ENCODE results near the gene ENTPD6. TPM values are rescaled to one million over a fixed set of nuclear protein-coding genes. Genes with fewer than 3 reads are reported as not detected.
"Not testable (repeated sequence)": the region's sequence is repeated elsewhere in the genome, so short reads cannot be mapped to it uniquely, and the experiment has no call there.

ENTPD6 gene
- polyA plus RNA-seq, 3 donors from 2014 or later: 22.6 to 36.9 (median 30.0) TPM

DNA sequence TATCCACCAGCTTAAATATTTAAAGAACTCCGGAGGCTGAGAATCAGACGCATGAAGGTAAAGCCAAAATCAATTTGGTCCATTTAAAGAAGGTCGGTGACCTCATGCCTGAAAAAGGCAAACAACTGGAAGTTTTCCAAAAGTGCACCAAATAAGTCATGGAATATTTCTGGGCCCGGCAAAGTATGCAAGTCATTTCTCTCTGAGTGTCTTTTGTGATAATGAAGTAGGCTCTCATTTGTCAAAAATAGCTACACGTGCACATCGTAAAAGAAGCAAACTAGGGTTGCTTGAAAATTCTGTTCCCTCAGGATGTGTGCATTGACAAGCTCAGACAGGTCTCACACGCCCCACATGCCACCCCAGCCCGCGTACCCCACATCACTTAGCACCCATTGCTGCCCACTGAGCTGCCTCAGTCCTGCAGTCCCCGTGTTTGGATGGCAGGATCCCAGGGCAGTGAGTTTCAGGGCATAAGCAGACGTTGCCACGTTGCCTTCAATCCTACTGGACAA lies 31.9 kb downstream of the ENTPD6 start:
- no peaks in the 10 kb centered on the region for H3K4me1 Mint-ChIP-seq
- no peak overlapping the region for H3K27ac Mint-ChIP-seq
- peaks cover 0 to 6% (median 0%) of the 10 kb centered on the region in 3 donors for H3K36me3 Mint-ChIP-seq
- no peaks in the 10 kb centered on the region for H3K9me3 Mint-ChIP-seq
- peaks cover 0 to 4% (median 0%) of the 10 kb centered on the region in 3 donors for H3K27me3 Mint-ChIP-seq (ENCODE audit: low read depth in 3 of 3)
- DNase-seq: no peak
- no peak overlapping the region for H3K4me3 Mint-ChIP-seq

DNA sequence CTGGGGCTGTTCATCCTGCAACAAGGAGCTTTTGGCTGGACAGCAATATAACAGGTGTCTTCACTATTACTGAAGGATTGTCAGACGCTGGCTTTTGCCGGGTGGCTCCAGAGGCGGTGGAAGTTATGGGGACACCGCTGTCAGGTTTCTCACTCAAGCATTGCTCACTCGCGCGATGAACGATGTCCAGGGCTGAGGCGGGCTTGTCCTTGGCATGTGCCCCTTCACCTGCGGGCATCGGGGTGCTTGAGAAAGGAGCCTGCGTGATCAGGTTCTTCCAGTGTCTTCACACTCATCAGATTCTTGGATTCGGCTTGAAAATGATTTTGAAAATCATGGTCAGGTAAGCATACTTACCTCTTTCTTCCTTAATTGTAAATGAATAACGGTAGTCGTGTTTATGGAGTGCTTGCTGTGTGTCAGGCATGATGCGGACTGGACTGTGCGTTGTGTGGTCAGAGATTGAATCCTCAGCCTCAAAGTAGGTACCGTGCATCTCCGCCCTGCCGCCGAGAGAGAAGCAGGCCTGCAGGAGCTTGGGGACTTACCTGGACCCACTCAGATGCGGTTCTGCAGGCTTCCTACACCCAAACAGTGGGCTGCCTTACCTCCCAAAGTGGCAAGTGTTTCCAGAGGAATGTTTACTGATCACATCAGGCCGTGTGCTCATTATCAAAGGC lies 34.1 kb downstream of the ENTPD6 start:
- H3K27ac Mint-ChIP-seq: no peak overlapping the region
- DNase-seq: no peak
- H3K27me3 Mint-ChIP-seq (ENCODE audit: low read depth in 3 of 3): peaks cover 0 to 3% (median 1%) of the 10 kb centered on the region in 3 donors
- peaks cover 0 to 1% (median 0%) of the 10 kb centered on the region in 6 donors for H3K9me3 Mint-ChIP-seq
- peaks cover 0 to 6% (median 0%) of the 10 kb centered on the region in 3 donors for H3K36me3 Mint-ChIP-seq
- no peaks in the 10 kb centered on the region for H3K4me1 Mint-ChIP-seq
- H3K4me3 Mint-ChIP-seq: no peak overlapping the region

DNA sequence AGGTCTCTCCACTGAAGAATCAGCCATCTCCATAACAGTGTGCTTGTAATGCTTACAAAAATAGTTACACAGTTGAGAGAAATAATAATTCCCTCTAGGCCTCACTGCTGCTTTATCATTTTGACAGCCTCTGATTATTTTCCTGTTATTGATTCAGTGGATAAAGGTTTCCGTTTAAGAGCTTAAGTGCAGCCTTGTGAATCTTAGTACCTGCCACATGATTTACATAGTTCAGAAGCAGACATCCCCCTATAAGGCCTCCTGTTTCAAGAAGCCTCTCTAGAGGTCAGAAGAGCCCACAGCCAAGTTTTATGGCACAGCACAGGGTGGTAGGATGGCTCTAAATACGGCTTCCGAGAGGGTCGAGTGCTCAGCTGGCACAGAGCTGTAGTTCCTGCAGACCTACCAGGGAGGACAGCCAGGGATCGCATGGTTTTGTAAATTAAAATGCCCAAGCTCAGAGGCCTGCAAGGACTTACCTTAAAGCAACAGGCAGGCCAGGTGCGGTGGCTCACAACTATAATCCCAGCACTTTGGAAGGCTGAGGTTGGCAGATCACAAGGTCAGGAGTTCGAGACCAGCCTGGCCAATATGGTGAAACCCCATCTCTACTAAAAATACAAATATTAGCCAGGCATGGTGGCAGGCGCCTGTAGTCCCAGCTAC lies 34.8 kb downstream of the ENTPD6 start:
- no peak overlapping the region for H3K4me3 Mint-ChIP-seq
- H3K27ac Mint-ChIP-seq: no peak overlapping the region
- H3K9me3 Mint-ChIP-seq: peaks cover 0 to 1% (median 0%) of the 10 kb centered on the region in 6 donors
- H3K4me1 Mint-ChIP-seq: no peaks in the 10 kb centered on the region
- DNase-seq: no peak
- H3K27me3 Mint-ChIP-seq (ENCODE audit: low read depth in 3 of 3): peaks cover 0 to 4% (median 4%) of the 10 kb centered on the region in 3 donors
- H3K36me3 Mint-ChIP-seq: peaks cover 0 to 6% (median 0%) of the 10 kb centered on the region in 3 donors

DNA sequence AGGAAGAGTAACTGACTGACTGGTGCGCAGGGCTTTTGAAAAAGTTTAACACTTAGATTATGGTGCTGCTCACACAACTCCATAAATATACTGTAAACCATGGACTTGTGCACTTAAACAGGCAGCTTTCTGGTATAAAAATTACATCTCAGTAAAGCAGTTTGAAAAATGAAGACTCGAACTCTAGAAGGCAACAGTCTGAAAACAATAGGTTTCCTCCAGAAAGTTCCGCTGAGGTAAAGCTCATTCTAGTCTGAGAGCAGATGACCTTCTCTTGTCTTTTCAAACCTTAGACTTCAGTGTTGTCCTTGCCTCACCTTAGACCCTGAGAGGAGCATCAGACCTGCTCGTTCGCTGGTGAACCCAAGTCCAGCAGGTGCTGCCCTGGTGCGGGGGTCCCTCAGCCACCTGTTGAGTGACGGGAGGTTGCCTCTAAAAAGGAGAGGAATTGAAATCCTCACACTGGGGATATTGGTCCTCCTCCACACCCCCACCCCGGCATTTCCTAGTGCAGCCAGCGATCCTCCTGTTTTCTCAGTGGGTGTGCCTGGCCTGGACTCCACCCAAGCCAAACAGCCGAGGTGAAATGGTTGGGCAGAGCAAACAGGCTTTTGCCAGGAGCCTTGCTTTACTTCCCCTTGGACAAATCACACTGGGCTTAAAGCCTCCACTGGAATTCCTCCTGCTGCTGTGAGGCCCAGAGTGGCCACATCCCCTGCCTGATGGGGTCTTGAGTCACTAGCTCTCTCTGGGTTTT lies 37.7 kb downstream of the ENTPD6 start:
- Mint-ChIP-seq H3K4me3 (no peak overlapping the region), H3K27me3 (ENCODE audit: low read depth in 3 of 3) (peaks cover 1 to 6% (median 4%) of the 10 kb centered on the region in 3 donors), H3K36me3 (no peaks in the 10 kb centered on the region), H3K4me1 (no peaks in the 10 kb centered on the region), H3K27ac (no peak overlapping the region), H3K9me3 (peaks cover 0 to 1% (median 0%) of the 10 kb centered on the region in 6 donors)
- no peak for DNase-seq

DNA sequence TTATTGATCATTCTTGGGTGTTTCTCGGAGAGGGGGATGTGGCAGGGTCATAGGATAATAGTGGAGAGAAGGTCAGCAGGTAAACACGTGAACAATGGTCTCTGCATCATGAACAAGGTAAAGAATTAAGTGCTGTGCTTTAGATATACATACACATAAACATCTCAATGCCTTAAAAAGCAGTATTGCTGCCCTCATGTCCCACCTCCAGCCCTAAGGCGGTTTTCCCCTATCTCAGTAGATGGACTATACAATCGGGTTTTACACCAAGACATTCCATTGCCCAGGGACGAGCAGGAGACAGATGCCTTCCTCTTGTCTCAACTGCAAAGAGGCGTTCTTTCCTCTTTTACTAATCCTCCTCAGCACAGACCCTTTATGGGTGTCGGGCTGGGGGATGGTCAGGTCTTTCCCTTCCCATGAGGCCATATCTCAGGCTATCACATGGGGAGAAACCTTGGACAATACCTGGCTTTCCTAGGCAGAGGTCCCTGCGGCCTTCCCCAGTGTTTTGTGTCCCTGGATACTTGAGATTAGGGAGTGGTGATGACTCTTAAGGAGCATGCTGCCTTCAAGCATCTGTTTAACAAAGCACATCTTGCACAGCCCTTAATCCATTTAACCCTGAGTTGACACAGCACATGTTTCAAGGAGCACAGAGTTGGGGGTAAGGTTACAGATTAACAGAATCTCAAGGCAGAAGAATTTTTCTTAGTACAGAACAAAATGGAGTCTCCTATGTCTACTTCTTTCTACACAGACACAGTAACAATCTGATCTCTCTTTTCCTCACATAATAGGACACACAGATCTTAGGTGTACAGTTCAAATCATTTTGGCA lies 38.7 kb downstream of the ENTPD6 start:
- DNase-seq; H3K4me1 Mint-ChIP-seq; H3K9me3 Mint-ChIP-seq; H3K27ac Mint-ChIP-seq; H3K27me3 Mint-ChIP-seq (ENCODE audit: low read depth in 3 of 3); H3K36me3 Mint-ChIP-seq; H3K4me3 Mint-ChIP-seq: not testable (repeated sequence)

DNA sequence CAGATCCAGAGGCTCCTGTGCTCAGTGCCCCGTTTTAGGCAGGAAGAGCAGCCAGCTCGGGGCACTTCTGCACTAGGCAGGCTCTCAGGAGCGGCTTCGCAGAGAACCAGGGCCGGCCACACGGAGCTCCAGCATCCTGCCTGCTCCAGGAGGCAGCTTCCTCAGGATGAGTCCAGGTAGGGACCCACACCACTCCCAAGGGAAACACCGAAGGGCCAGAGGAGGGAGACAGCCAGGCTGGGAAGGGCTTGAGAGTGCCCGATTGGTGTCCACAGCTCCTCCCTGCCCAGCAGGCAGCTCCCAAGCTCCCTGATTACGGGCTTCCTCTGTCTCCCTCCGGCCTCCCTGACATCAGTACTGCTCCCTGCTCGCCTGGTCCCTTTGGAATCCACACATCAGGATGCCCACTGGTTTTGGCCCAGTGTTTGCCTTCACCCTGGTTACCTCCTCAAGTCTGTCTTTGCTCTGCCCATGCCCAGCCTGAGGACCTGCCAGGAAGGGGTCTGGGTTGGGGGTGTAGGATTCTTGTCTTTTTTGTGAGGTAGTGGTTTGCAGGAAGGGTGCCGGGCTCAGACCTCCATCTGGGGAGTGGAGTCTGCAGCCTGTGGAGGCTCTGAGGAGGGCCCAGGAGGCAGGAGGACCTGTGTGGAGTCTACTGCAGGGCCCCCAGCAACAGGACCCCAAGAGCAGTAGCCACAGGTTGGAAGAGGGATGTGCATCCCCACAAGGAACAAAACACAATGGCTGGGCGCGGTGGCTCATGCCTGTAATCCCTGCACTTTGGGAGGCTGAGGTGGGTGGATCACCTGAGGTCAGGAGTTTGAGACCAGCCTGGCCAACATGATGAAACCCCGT lies 41.2 kb downstream of the ENTPD6 start:
- H3K4me1 Mint-ChIP-seq: no peaks in the 10 kb centered on the region
- H3K9me3 Mint-ChIP-seq: peaks cover 0 to 1% (median 0%) of the 10 kb centered on the region in 6 donors
- DNase-seq: no peak
- no peak overlapping the region for H3K4me3 Mint-ChIP-seq
- peaks cover 5 to 11% (median 7%) of the 10 kb centered on the region in 3 donors for H3K27me3 Mint-ChIP-seq (ENCODE audit: low read depth in 3 of 3)
- no peak overlapping the region for H3K27ac Mint-ChIP-seq
- H3K36me3 Mint-ChIP-seq: no peaks in the 10 kb centered on the region

DNA sequence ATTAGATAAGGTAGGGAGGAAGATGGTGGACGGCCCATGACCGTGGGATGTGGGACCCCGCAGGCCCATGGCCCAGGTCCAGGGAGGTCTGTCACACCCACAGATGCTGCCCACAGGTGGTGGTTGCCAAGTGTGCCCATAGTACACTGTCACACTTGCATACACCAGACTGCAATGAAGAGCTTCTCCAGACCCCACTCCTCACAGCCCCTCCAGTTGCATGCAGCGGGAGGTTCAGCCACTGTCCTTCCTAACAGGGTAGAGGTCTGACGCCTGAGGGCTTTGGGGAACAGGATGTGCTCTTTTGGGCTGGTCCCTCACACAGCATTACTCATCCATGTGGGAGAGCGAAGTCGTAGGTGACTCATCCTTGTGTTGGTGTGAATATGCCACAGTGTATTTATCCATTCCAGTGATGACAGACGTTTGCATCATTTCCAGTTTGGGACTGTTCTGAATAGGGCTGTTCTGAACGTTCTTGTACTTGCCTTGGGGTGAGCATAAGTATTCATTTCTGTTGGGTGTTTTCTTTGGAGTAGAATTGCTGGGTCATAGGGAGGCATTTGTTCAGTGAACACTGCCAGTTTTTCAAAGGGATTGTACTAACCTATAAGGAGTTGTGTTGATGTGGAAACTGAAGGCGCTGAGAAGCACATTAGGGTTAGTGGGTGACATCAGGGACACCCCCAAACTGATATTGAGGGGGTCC lies 42.3 kb downstream of the ENTPD6 start:
- no peaks in the 10 kb centered on the region for H3K4me1 Mint-ChIP-seq
- no peaks in the 10 kb centered on the region for H3K36me3 Mint-ChIP-seq
- H3K27ac Mint-ChIP-seq: no peak overlapping the region
- H3K27me3 Mint-ChIP-seq (ENCODE audit: low read depth in 3 of 3): peaks cover 5 to 10% (median 8%) of the 10 kb centered on the region in 3 donors
- peaks cover 0 to 1% (median 0%) of the 10 kb centered on the region in 6 donors for H3K9me3 Mint-ChIP-seq
- H3K4me3 Mint-ChIP-seq: no peak overlapping the region
- DNase-seq: no peak

DNA sequence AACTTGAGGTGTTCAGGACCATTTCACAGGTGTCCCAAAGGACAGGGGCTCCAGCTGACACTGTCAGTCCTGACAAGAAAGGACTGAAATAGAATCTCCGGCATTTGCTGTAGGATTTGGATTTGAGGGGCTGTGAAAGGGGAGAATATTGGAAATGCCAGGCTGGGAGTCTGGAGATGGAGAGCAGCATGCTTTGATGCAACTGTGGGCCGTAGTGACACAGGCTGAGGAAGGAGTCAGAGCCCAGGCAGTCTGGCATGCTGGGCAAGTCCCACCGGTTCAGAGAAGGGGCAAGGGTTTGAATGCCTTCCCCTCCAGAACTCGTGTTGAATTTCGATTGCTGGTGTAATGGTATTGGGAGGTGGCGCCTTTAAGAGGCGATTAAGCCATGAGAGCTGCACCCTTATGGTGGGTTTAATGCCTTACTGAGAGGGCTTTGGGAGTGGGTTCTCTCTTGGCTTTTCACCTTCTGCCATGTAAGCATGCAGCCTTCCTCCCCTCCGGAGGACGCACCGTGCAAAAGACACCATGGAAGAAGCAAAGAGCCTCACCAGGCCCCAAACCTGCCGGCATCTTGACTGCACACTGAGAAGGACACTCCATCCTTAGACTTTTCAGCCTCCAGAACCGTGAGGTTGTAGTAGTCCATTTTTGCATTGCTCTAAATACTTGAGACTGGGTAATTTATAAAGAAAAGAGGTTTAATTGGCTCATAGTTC lies 43.0 kb downstream of the ENTPD6 start:
- Mint-ChIP-seq H3K9me3 (no peaks in the 10 kb centered on the region), H3K36me3 (no peaks in the 10 kb centered on the region), H3K27me3 (ENCODE audit: low read depth in 3 of 3) (peaks cover 5 to 10% (median 8%) of the 10 kb centered on the region in 3 donors), H3K4me1 (no peaks in the 10 kb centered on the region), H3K4me3 (no peak overlapping the region), H3K27ac (no peak overlapping the region)
- no peak for DNase-seq

DNA sequence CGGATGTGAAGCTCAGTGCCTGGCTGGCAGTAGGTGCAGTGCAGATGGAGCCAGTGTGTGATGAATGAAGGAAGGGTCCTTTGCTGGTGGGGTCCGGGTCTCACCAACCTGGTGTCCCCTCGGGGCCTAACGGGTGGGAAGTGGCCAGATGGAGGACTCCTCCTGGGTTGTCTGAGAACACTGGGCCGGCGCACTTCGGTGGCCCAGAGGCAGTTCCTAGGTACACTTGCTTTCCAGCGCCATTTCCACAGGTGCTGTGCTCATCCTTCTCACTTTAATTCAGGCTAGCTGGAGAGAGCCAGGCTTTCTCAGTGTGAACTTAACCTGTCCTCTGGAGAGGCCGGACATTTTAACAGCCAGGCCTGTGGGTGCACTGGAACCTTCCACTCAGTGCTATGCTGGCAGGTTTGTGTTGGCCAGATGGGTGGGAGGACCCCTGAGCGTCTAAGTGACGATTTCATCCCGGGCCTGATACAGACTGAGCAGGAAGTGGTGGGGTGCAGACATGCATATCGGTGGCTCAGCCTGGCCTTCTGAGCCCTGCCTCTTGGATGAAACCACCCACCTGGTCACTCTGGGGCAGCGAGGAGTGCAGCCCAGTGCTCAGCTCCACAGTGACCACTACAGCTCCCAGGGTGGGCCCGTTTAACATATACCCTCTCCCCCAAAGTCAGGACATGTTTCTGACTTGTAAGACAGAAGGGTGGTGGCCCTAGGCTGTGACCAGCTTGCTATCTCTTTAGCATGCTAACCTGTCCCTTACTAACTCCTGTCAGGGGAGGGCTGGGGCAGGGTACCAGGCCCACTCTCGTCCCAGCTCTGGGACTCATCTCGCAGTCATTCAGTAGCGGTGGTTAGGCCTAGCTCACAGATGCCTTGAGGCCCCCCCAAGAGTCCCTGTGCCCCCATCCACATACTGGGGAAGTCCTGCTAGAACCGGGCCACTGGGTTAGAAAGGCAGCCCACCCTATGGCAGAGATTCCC lies 44.2 kb downstream of the ENTPD6 start:
- no peak overlapping the region for H3K27ac Mint-ChIP-seq
- no peaks in the 10 kb centered on the region for H3K36me3 Mint-ChIP-seq
- H3K27me3 Mint-ChIP-seq (ENCODE audit: low read depth in 3 of 3): peaks cover 4 to 10% (median 8%) of the 10 kb centered on the region in 3 donors
- no peaks in the 10 kb centered on the region for H3K4me1 Mint-ChIP-seq
- DNase-seq: no peak
- H3K4me3 Mint-ChIP-seq: no peak overlapping the region
- no peaks in the 10 kb centered on the region for H3K9me3 Mint-ChIP-seq

DNA sequence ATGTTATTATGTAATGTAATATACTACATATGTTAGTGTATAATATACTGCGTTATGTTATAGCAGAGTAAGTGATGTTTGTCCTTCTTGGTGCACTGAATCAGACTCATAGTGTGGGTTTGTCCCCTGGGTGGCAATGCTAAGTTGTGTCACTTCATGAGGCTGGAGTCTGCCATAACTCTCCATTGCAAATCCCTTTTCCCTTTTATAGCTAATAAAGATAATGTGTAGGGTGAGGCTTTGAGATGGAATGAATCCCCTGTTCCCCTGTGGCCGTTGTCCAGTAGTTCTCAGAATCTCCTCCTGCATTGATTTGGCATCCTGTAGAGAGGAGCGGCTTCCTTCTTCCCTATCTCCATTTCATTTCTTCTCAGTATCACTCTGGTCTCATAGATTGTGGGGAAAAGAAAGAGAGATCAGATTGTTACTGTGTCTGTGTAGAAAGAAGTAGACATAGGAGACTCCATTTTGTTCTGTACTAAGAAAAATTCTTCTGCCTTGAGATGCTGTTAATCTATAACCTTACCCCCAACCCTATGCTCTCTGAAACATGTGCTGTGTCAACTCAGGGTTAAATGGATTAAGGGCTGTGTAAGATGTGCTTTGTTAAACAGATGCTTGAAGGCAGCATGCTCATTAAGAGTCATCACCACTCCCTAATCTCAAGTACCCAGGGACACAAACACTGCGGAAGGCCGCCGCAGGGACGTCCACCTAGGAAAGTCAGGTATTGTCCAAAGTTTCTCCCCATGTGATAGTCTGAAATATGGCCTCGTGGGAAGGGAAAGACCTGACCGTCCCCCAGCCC lies 45.5 kb downstream of the ENTPD6 start:
- not testable (repeated sequence) for H3K9me3 Mint-ChIP-seq, H3K4me1 Mint-ChIP-seq

More for the DNA sequence above, 45.5 kb downstream of the ENTPD6 start:
- H3K4me3 Mint-ChIP-seq; DNase-seq; H3K27me3 Mint-ChIP-seq (ENCODE audit: low read depth in 3 of 3); H3K36me3 Mint-ChIP-seq; H3K27ac Mint-ChIP-seq: not testable (repeated sequence)
